Measurements from ENCODE around the gene CSNK1D.

The CSNK1D gene

GRCh38 chr17:82253179-82253544 is 20.3 kb downstream of the CSNK1D start:
- no peak for DNase-seq (ENCODE audit: low read depth in 1 of 2, low spot score in 1 of 2)

GRCh38 chr17:82252511-82253178 is 20.9 kb downstream of the CSNK1D start:
- DNase-seq (ENCODE audit: low read depth in 1 of 2, low spot score in 1 of 2), result no peak

GRCh38 chr17:82250868-82251500 is 22.5 kb downstream of the CSNK1D start:
- DNase-seq (ENCODE audit: low read depth in 1 of 2, low spot score in 1 of 2), result no peak

- no peak for DNase-seq (ENCODE audit: low read depth in 1 of 2, low spot score in 1 of 2)
Measured at GRCh38 chr17:82249896-82250581, 23.5 kb downstream of the CSNK1D start.

GRCh38 chr17:82248815-82249674 is 24.5 kb downstream of the CSNK1D start:
- DNase-seq (ENCODE audit: low read depth in 1 of 2, low spot score in 1 of 2), result no peak

- DNase-seq (ENCODE audit: low read depth in 1 of 2, low spot score in 1 of 2), result no peak
Measured at GRCh38 chr17:82247856-82248671, 25.4 kb downstream of the CSNK1D start.

GRCh38 chr17:82247182-82247823 is 26.2 kb downstream of the CSNK1D start:
- DNase-seq (ENCODE audit: low read depth in 1 of 2, low spot score in 1 of 2), result no peak

- no peak for DNase-seq (ENCODE audit: low read depth in 1 of 2, low spot score in 1 of 2)
Measured at GRCh38 chr17:82246365-82247181, 26.9 kb downstream of the CSNK1D start.

- no peak for DNase-seq (ENCODE audit: low read depth in 1 of 2, low spot score in 1 of 2)
Measured at GRCh38 chr17:82246040-82246364, 27.5 kb downstream of the CSNK1D start.

- no peak for DNase-seq (ENCODE audit: low read depth in 1 of 2, low spot score in 1 of 2)
Measured at GRCh38 chr17:82245134-82246039, 28.1 kb downstream of the CSNK1D start.

GRCh38 chr17:82244413-82245133 is 28.9 kb downstream of the CSNK1D start:
- DNase-seq (ENCODE audit: low read depth in 1 of 2, low spot score in 1 of 2), result no peak

GRCh38 chr17:82243648-82244412 is 29.7 kb downstream of the CSNK1D start:
- no peak for DNase-seq (ENCODE audit: low read depth in 1 of 2, low spot score in 1 of 2)

- DNase-seq (ENCODE audit: low read depth in 1 of 2, low spot score in 1 of 2), result no peak
Measured at GRCh38 chr17:82242977-82243647, 30.4 kb downstream of the CSNK1D start.

- no peak for DNase-seq (ENCODE audit: low read depth in 1 of 2, low spot score in 1 of 2)
Measured at GRCh38 chr17:82242698-82242976, 30.9 kb downstream of the CSNK1D start.

GRCh38 chr17:82241926-82242697 is 31.4 kb downstream of the CSNK1D start:
- no peak for DNase-seq (ENCODE audit: low read depth in 1 of 2, low spot score in 1 of 2)
